NCI-H1417 treated with DMSO at 0.1 percent for 48 hours (cell line): ENCODE results near the gene PRCD.

ENCODE experiments used
- DNase-seq: peaks from one replicate; lab custom pipeline; 2025; lab: John Stamatoyannopoulos, UW

Gene PRCD

DNA sequence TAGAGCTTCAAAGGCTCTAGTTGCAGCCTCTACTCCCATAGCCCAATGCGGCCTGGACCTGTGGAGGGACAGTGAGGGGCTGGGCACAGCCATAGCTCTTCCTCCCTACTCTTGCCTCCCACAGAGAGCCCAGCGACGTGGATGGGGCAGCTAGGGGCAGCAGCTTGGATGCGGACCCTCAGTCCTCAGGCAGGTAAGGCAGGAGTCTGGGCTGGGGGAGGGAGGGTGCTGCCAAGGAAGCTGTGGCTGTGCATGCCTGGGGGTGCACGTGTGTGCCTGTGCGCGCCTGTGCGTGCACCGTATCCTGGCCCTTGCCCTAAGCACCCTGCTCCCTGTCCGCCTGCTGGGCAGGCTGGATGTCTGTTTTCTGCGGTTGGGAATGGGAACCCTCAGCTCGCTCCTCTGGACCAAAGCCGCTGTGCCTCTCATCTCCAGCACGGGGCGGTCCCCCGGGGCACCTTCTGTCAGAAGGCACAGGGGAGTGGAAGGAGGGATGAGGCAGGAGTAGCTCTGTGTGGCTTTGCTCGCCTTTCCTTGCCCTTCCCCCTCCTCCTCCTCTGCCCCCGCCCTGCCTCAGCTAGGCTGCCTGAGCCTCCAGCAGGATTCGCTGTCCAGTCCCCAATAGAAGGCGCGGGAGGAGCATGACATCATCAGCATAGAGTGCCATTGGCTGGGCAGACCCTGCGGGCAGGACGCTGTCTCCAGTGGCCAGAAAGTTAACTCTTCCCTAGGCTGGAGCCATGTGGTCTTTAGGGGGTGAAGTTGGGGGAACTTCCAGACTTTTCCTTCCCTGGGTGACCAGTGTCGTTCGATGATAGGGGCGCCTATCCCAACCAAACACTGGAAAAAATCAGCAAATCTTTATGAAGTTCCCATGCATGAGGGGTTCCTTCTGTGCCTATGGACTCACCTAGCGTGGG, 797 bp downstream of the PRCD start:
- peak; percentile 45 for DNase-seq

DNA sequence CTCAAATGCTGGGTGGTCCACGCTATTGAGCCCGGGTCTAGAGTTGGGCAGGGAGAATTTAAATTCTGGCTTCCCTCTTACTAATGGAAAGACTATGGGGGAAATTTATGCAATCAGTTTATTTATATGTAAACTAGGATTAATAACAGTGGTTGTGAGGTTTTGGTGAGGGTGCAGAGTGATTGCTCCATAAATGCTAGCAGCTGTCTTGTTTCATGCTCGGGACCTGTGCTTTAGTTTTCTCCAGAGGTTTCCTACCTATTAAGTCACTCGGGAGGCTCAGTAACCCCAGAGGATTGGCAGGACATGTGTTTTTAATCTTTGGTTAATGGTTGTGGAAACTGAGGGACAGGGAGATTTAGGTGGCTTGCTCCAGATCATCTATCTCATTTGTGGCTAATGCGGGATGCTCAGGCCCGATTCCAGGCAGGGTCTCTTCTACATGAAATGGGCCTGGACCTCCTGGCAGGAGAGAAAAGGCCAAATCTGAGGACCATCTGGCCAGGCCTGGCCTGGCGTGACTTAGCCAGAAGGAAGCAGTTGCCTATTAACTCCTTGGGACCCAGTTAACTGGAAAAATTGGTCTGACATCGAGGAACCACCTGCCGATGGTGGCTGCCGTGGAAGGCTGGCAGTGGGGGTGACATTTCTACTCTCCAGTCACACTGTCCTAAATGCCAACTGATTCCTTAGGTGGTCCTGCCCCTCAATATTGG, 2.1 kb downstream of the PRCD start:
- DNase-seq = no peak

DNA sequence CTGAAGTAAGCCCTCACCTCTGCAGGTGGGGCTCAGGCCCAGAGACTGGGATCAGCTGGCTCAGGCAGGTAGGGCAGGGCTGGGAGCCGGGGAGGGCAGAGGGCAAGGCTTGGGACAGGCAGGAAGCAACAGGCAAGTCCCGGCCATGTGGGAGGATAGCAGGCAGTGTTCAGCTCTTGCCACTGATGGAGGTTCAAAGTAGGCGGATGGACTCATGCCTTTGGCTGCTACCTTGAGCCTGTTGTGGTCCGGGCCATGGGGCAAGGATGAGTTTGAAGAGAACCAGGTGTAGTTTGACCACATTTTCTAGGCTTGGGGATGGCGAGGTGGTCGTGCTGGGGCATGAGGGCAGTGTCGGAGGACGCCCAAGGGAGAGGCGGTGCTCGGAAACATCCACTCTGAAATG, 2.7 kb downstream of the PRCD start:
- DNase-seq = no peak

DNA sequence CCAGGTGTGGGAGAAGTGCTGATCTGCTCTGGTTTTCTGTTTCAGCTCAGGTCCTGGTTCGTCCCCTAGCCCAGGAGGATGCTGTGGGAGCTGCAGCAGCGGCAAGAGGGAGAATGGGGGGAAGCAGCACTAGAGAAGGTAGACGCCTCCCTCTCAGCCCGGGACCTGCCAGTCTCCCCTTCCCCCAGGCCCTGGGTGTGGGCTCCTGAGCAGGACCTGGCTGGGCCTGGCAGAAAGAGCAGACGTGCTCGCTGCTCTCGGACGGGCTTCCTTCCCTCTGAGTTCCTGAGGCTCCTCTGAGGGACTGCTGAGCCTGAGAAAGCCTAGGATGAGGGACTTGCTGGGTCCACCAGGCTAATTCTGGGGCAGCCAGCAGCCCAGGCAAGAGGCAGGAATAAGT, 3.1 kb downstream of the PRCD start:
- no peak for DNase-seq

DNA sequence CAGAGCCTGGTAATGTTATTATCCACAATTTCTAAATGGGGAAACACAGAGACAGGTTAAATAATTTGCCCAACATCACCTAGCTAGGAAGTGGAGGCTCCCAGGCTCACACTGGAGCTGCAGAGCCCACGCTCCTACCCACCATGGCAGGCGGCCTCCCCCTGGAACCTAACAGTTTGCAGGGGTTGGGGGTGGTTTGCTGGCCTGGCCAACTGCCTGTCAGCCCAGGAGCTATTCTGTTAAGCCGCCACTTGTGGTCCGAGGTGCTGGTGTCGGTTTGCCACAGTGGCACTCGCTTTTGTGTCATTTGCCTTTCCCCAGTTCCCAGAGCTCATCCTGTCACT, 3.6 kb downstream of the PRCD start:
- no peak for DNase-seq

DNA sequence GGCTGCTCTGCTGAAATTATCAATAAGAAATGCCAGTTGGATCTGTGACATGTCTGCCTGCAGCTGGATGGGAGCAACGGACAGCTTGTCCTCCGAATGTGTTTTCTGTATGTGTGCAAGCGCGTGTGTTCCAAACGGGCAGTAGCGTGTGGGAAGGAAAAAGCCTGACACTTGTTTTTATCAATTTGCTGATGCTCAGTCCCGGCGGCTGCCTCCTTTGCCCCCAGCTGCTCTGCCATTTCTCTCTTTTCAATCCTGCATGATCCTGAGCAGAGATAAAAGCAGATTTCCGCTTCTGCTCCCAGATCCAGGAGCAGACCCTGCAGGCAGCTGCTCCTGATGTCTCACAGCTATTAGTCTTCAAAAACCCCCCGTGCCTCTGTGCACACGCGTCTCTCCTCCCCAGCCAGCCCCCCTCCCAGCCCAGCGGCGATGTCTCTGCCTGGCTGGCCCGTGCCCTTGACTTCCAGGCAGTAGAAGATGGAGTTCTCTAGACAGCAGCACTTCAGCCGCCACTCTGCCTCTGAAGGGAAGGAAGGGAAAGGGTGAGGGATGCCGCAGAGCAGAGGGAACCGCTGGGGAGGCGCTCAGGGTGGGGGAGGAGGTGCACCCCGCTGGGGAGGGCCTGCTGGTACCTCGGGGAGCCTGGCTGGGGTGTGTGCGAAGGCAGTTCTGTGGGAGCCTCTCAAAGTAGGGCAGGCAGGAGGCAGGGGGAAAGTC, 4.1 kb downstream of the PRCD start:
- DNase-seq = no peak

DNA sequence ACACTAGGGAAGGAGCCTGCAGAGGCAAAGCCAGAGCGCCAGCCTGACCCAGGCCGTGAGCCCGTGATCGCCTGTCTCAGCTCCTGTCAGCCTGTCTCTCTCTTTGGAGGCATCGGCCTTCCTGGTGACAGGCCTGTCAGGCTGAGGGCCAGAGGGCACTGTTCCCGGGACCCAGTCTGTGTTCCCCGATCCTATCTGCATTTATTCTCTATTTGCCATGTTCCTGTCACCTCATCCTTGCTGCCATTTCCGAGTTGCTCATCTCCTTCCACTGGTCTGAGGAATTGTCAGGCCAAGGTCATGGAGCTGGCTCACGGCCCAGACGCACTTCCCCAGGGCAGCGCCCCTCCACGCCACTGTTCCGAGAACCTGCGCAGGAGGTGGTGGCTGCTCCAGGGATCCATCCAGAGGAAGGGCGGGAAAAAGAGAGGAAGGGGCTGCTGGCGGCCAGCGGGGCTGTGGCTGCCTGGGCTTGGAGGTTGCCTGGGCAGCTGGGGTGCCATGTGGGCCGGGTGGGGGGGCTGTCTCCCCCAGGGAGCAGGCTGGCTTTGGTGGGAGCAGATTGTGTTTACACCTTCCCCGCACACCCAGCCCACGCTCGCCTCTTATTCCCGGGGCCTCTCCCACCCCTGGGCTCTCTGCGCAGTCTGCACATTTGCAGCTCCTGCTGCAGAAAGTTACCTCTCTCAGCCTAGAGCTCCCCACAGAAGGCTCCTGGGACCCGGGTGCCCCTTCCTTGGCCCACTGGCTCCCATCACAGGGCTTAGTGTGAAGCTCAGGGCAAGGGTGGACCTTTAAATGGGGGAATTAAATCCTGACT, 4.9 kb downstream of the PRCD start:
- no peak for DNase-seq

DNA sequence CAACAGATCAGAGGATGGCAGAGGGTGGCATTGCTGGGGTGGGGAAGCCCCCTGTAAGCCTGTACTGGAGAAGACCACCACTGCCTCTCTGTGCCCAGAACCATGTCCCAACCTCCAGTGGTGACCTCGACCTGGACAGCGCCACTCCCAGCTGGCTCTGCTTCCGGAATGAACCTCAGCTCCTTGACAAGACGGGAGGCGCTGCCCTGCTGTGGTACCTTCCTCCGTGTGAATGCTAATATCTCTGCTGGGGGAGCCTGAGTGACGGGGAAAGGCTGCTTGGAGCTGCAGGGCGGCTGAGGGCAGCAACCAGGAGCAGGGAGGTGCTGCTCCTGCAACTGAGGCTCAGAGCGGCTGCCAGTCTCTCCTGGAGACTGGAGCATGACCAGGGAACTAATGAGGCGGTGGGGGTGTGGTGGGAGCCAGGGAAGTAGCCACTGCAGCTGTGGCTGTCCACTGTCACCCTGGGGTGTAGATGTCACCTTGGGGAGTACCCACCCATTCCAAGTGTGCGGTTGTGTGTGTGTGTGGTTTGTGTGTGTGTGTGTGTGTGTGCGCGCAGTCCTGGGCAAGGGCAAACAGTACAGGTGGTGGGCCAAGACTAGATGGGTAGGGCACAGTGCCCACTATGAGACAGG, 6.2 kb downstream of the PRCD start:
- DNase-seq = no peak

DNA sequence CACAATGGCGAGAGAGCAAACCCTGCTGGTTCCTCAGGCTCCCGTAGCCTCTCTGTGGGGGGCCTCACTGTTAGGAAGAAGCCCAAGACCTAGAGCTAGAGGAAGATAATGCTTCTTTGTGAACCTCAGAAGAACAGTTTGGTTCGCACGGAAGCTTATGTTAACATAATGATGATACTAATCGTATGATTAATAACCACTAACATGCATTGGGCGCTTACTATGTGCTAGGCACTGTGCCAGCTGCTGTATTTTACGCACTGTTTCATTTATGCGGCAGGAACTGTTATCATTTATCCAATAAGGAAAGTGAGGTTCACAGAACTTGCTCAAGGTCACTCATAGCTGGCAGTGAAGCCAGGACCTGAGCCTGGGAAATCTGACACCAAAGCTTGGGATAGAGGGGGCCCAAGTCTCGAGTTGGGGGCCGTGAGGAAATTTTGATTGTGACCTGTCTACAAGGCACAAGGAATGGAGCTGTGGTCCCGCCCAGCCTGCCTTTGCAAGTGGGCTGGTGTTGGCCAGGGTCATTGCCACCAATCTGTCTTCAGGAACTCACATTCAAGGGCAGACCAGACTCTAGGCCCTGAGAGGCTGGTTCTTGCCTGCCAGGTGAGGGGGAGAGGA, 6.8 kb downstream of the PRCD start:
- no peak for DNase-seq

DNA sequence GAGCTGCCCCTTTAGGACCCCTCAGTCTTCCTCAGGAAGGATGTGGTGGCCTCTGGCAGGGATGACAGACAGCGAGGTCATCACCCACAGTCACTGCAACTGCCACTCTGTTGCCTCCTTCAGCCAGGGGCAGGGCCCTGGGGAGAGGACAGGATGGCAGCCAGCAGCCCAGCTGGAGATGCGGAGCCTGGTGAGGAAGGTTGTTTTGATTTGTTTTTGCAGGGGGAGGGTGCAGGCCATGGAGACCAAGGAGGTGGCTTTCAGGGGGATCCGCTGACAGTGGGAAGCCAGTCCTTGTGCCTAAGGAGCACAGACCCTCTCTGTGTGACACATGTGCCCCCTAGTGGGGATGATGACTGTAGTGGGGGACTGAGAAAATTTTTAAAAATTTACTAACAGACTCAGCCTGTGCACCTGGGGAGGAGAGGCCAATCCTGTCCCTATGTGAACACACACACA, 7.4 kb downstream of the PRCD start:
- no peak for DNase-seq

DNA sequence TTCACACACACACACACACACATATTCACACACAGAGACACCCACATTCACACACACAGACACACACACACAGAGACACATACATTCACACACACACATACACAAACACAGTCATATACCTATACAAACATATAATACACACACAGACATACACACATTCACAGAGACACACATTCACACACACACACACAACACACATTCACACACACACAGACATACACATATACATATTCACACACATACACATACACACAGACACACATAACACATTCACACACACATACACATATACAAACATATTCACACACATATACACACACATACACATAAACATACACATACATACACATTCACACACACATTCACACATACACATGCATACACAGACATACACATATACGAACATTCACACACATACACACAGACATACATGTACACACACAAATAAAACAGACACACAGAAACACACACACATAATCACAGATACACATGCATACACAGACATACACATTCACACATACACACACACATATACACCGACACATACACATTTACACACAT, 7.9 kb downstream of the PRCD start:
- no peak for DNase-seq

DNA sequence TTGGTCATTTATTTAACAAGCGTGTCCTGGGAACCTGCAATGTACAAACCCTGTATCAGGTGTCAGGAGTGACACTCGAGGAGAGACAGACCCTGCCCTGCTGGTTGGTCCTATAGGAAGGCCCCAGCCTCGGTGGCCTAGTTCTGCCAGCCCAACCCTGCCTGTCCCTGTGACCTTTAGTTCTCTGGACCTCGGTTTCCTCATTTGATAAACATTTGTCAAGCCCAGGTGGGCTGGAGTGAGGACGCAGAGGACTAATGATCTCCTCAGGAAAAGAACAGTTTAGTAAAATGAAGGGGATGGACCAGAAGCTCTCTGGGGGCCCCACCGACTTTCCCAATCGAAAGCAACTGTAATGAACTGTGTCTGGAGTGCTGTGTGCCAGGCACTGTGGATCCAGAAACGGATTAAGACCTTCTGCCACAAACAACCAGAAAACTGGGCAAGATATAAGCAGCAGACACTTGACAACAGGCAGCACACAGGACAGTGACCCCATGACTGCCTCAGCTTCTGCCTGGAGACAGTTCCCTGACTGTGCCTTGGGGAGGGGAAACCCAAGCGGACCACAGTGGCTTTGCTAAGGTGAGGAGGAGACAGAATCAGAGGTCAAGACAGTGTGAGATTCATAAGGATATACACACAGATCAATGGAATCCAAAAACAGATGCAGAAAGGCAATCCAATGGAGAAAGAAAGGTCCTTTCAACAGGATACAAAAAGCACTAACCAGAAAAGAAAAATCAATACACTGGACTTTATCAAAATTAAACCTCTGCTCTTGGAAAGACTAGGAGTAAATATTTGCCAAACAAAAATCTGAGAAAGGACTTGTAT, 8.8 kb downstream of the PRCD start:
- no peak for DNase-seq

DNA sequence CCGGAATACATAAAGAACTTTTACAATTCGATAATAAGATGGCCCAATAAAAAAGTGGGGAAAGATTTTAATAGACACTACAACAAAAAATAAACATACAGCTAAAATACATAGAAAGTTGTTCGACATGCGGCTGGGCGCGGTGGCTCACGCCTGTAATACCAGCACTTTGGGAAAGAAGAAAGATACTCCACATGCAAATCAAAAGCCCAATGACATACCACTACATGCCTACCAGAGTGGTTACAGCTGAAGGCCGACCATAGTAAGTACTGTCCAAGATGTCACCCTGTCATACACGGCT, 9.3 kb downstream of the PRCD start:
- no peak for DNase-seq

DNA sequence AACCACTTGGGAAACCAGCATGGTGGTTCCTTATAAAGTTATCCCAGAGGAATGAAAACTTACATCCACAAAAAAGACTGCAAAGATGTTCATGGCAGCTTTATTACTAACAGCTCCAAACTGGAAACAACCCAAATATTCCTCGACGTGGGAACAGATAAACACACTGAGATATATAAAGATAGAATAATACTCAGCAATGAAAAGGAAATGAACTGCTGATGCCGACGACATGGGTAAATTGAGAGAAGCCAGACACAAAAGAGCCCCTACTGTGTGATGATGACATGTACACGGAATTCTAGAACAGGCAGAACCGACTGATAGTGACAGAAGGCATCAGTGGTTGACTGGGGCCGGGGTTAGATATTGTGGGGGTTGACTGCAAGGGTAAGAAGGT, 9.7 kb downstream of the PRCD start:
- no peak for DNase-seq

DNA sequence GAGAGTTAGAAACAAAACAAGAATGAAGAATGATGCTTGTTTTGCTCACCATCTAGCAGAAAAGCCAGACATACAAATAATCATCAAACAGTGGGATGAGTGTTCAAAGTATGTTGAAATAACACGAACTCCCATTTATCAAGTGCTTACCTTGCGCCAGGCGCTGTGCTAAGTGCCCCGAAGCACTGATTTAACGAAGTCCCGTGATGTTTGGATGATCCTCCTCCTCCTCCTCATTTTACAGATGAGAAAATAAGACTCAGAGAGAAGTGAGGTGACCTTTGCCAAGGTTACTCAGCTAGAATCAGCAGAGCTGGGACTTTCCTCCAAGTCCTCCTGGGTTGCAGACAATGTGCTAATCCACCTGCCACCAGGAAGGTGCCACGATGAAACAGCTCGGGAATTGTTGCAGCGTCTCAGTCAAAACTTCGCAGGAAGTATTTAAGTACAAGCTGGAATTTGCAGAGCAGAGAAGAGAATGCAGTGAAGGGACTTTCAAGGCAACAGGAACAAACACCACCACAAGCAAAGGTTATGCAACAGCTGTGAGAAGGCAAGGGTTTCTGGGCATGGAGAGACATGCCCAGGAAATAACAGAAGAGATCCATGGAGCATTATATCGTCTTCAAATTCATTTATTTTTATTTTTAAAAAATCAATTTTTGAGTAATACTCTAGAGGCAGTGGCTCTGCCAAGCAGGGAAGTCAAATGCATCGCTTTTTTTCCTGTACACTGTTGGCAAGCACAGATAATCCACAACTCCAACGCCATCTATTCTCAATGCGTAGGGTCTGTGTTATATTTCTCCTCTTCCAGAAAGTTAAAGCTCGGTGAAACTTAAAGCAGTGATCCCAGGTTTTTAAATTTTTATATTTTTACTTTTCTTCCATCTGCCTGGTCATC, 11.1 kb downstream of the PRCD start:
- no peak for DNase-seq

DNA sequence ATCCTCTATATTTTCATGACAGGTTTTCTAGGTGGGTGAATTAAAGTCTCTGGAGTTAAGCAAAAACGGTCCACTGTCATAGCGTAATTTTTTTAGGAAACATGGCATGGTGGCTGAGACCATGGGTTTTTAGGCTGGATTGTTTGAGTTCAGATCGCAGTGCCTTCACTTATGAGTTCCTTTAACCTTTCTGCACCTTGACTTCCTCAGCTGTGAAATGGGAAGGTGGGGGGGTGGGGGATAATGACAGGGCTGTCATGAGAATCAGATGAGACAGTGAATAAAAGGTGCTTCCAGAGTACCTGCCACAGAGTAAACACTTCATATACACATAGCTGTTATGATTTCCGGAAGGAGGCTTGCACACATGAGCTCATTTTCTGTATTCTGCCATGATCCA, 11.8 kb downstream of the PRCD start:
- DNase-seq = no peak

DNA sequence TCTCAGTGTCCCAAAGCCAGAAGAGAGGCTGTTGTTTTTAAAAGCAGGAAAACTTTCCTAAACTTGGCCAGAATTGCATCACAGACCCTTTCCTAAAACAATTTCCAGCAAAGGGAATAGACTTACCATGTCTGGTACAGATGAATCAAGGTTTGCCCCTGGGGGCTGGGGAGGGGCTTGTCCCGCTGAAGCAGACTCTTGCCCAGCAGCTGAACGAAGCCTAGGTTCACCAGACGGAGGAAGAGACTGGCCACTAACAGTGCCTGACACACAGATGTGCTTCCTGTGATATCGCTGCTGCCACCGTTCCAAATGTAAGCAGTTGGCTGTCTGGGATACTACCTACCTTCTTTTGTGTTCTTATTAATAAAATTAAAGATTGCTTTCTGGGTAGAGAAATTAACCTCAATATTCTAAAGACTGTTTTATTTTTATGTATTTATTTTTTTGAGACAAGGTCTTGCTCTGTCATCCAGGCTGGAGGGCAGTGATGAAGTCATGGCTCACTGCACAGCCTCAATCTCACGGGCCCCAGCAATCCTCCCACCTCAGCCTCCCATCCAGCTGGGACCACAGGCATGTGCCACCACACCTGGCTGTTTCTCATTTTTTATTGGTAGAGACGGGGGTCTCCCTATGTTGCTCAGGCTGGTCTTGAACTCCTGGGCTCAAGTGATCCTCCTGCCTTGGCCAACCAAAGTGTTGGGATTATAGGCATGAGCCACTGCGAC, 13.5 kb downstream of the PRCD start:
- DNase-seq = no peak

DNA sequence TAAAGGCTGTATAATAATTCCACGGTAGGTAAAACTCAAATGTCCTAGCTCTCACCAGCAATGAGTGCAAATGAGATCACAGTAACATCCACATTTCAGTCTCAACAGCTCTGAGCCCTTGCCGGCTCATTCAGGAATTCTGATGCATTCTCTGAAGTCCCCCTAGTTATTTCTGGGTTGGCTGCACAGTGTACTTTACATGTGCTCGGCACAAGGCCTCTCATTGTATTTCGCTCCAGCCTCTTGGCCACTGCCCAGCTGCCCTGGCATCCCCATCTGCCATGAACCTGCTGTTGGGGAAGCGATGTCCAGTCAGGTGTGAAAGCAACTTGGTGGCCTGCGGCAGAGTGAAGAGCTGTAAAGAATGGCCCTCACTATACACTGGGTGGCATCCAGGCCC, 14.3 kb downstream of the PRCD start:
- no peak for DNase-seq
